HepG2 (cell line): Measurements from ENCODE around the gene PLPP3. TPM values are rescaled to one million over a fixed set of nuclear protein-coding genes. Genes with fewer than 3 reads are reported as not detected.

ENCODE experiments used
- ATF1 ChIP-seq: IDR thresholded peaks from 2 replicates; pipeline ENCODE4 v1.6.1; 2016; ENCODE audit warnings: mild to moderate bottlenecking, control low read depth
- HNF1A ChIP-seq, 2 experiments: sonication (generic) in 1 of 2; formaldehyde crosslinking in 1 of 2; IDR thresholded peaks; 2 replicates each; pipeline versions ENCODE4 v1.4.0 to v1.6.1; 2016 to 2020; ENCODE audit warnings: borderline replicate concordance in 1 of 2, low read depth in 1 of 2, mild to moderate bottlenecking in 1 of 2, missing genetic modification reagents in 1 of 2
- HNRNPH1 ChIP-seq: fragments of 200-400 bp; formaldehyde crosslinking; optimal IDR thresholded peaks from 2 replicates; pipeline ENCODE3; 2017; ENCODE audit warnings: mild to moderate bottlenecking, low read depth, low read length
- NFYC ChIP-seq: IDR thresholded peaks from 2 replicates; pipeline ENCODE4 v1.6.1; 2016; ENCODE audit warnings: missing genetic modification reagents, missing compliant biosample characterization
- SIN3A ChIP-seq: IDR thresholded peaks from 2 replicates; pipeline ENCODE4 v1.6.1; 2011; ENCODE audit warnings: low read depth, mild to moderate bottlenecking, control low read depth, low read length, borderline replicate concordance
- SMC3 ChIP-seq: IDR thresholded peaks from 2 replicates; pipeline ENCODE4 v1.6.1; 2011; ENCODE audit warnings: low read length, improper control_type of control experiment
- SOX6 ChIP-seq, 2 experiments: fragments of 450-650 bp in 1 of 2; sonication (generic) in 1 of 2; formaldehyde crosslinking in 1 of 2; IDR thresholded peaks; 2 replicates each; pipeline versions ENCODE4 v1.4.0 to v1.6.1; 2017 to 2020; ENCODE audit warnings: antibody characterized with exemption in 1 of 2, mild to moderate bottlenecking in 1 of 2, missing genetic modification reagents in 1 of 2
- SRSF1 ChIP-seq: fragments of 200-400 bp; formaldehyde crosslinking; optimal IDR thresholded peaks from 2 replicates; pipeline ENCODE3; 2017; ENCODE audit warnings: mild to moderate bottlenecking, low read depth, low read length, moderate library complexity
- TBX2 ChIP-seq: sonication (generic); formaldehyde crosslinking; IDR thresholded peaks from 2 replicates; pipeline ENCODE4 v1.5.0; 2020; ENCODE audit warnings: missing genetic modification reagents, mild to moderate bottlenecking, borderline replicate concordance
- XRCC5 ChIP-seq: fragments of 200-400 bp; formaldehyde crosslinking; optimal IDR thresholded peaks from 2 replicates; pipeline ENCODE3; 2017; ENCODE audit warnings: mild to moderate bottlenecking, low read length
- ZFYVE20 ChIP-seq: sonication (generic); formaldehyde crosslinking; IDR thresholded peaks from 2 replicates; pipeline ENCODE4 v1.8.0; 2023; ENCODE audit warnings: low read depth, mild to moderate bottlenecking, moderate library complexity, missing genetic modification reagents, borderline replicate concordance
- ZMAT3 ChIP-seq: sonication (generic); formaldehyde crosslinking; conservative IDR thresholded peaks from 2 replicates; pipeline ENCODE4 v1.7.0; 2021; ENCODE audit warnings: missing genetic modification reagents
- ZNF362 ChIP-seq: sonication (generic); formaldehyde crosslinking; IDR thresholded peaks from 2 replicates; pipeline ENCODE4 v1.4.0; 2020; ENCODE audit warnings: missing genetic modification reagents, mild to moderate bottlenecking, borderline replicate concordance
- ZNF383 ChIP-seq: sonication (generic); formaldehyde crosslinking; IDR thresholded peaks from 2 replicates; pipeline ENCODE4 v1.4.0; 2020; ENCODE audit warnings: missing genetic modification reagents, mild to moderate bottlenecking, borderline replicate concordance
- ZNF766 ChIP-seq: sonication (generic); formaldehyde crosslinking; IDR thresholded peaks from 2 replicates; pipeline ENCODE4 v1.5.0; 2020; ENCODE audit warnings: missing genetic modification reagents, borderline replicate concordance
- ZNF839 ChIP-seq: sonication (generic); formaldehyde crosslinking; IDR thresholded peaks from 2 replicates; pipeline ENCODE4 v1.4.0; 2020; ENCODE audit warnings: missing genetic modification reagents, mild to moderate bottlenecking, borderline replicate concordance
- ZSCAN9 ChIP-seq: IDR thresholded peaks from 2 replicates; pipeline ENCODE4 v1.6.1; 2016; ENCODE audit warnings: borderline replicate concordance
- polyA plus RNA-seq, 8 experiments: library from polyadenylated mRNA; depleted of rRNA in 3 of 8; stranded (reverse) in 7 of 8; unstranded in 1 of 8; fragments of >200 nt; fragmentation: Illumina TruSeq in 4 of 8; extraction: Trizol in 4 of 8; gene quantifications; 2 replicates each; pipeline versions ENCODE4 v1.2.1 to v1.2.3, GENCODE V29; 2011 to 2016; ENCODE audit warnings: low read depth in 4 of 8, missing spikeins in 1 of 8, mixed read lengths in 1 of 8; ENCODE audit not compliant: insufficient read depth in 1 of 8
- total RNA-seq, 5 experiments: library from RNA; depleted of rRNA; stranded (reverse); fragments of >200 nt; fragmentation: Illumina TruSeq; extraction: Trizol; gene quantifications; 2 replicates each; pipeline ENCODE4 v1.2.3, GENCODE V29; 2016; ENCODE audit warnings: low read depth in 1 of 5
- TF ChIP-seq, protein P1 (sequence below): sonication (generic); formaldehyde crosslinking; IDR thresholded peaks from 2 replicates; pipeline ENCODE4 v1.4.0; 2020; ENCODE audit warnings: missing genetic modification reagents
- TF ChIP-seq, protein P2 (sequence below): sonication (generic); formaldehyde crosslinking; IDR thresholded peaks from 2 replicates; pipeline ENCODE4 v1.4.0; 2020; ENCODE audit warnings: mild to moderate bottlenecking, low read depth, missing genetic modification reagents

PLPP3 gene
- total and polyA plus RNA-seq, 2 of the 13 experiments (the other 11 are each of a cell fraction or from before 2014, with no cell fraction given): 49.7 to 65.8 TPM

DNA sequence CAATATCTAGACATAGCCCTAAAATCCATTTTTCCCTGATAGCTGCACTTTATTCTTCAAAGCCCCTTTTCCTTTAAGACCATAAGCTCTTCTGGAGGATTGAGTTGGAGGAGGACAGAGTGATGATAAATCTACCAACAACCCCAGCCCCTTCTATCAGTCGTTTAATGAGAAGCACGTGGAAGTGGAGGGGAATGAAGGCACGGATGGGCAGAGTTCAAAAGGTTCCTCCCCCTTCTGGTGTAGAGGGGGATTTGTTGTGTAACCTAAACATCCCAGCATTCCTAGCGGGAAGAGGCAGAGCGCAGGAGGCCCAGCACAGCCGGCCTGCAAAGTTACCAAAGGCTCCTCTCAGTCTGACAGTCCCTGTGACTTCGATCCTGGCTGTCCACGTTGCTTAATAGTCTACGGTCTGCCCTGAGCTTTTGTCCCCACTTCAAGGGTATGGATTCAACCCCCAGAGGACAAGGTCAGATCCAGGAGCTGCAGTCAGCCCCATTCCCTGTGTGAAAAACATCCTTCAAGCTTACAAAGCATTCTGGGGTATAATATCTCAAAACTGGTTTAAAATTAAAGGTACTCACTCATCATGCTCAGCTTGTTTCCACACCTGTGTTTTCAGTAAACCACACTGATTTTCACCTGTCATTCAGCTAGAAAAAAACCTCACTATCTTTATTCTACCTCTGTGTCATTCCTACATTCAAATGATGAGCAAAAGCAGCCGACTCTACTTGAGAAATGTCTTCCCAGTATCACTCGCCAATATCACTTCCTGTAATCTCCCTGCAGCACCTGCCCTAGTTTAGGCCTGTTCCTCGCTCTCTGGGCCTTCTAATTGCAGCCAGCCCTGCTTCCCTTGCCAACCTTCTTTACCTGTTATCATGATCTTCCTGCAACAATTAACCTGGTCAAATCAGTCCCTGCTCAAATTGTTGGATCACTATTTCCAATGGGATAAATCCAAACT lies 117.9 kb downstream of the PLPP3 start (continued):
- peak; percentile 52 for TF ChIP-seq XRCC5
- TF ChIP-seq ZFYVE20 (CRISPR knock-in tag): no peak
- no peak for TF ChIP-seq ZNF839 (CRISPR knock-in tag)
- TF ChIP-seq SMC3: peak; percentile 70
- peak; percentile 75; the same call in 1 of the 2 replicates for TF ChIP-seq ZNF362 (CRISPR knock-in tag)
- TF ChIP-seq ZMAT3 (CRISPR knock-in tag): 0 out of 2 replicates have a peak, but pooled peaks have one; percentile 48
- no peak for TF ChIP-seq SOX6 (IDR thresholded peaks at IDR 0.05)
- peak; percentile 95 for TF ChIP-seq SOX6 (CRISPR knock-in tag; IDR thresholded peaks at IDR 0.05)
- TF ChIP-seq HNRNPH1: no peak
- TF ChIP-seq, protein P1, sequence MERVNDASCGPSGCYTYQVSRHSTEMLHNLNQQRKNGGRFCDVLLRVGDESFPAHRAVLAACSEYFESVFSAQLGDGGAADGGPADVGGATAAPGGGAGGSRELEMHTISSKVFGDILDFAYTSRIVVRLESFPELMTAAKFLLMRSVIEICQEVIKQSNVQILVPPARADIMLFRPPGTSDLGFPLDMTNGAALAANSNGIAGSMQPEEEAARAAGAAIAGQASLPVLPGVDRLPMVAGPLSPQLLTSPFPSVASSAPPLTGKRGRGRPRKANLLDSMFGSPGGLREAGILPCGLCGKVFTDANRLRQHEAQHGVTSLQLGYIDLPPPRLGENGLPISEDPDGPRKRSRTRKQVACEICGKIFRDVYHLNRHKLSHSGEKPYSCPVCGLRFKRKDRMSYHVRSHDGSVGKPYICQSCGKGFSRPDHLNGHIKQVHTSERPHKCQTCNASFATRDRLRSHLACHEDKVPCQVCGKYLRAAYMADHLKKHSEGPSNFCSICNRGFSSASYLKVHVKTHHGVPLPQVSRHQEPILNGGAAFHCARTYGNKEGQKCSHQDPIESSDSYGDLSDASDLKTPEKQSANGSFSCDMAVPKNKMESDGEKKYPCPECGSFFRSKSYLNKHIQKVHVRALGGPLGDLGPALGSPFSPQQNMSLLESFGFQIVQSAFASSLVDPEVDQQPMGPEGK (CRISPR knock-in tag): peak; percentile 82
- 0 out of 2 replicates have a peak, but pooled peaks have one; percentile 31 for TF ChIP-seq HNF1A (IDR thresholded peaks at IDR 0.05; ENCODE audit: low read depth)
- peak; percentile 75; the same call in 1 of the 2 replicates for TF ChIP-seq HNF1A (CRISPR knock-in tag; IDR thresholded peaks at IDR 0.05; ENCODE audit: borderline replicate concordance)
- peak; percentile 93 for TF ChIP-seq TBX2
- peak; percentile 53; the same call in 1 of the 2 replicates for TF ChIP-seq ATF1 (CRISPR knock-in tag)
- 0 out of 2 replicates have a peak, but pooled peaks have one; percentile 59 for TF ChIP-seq ZSCAN9 (CRISPR knock-in tag)
- TF ChIP-seq, protein P2, sequence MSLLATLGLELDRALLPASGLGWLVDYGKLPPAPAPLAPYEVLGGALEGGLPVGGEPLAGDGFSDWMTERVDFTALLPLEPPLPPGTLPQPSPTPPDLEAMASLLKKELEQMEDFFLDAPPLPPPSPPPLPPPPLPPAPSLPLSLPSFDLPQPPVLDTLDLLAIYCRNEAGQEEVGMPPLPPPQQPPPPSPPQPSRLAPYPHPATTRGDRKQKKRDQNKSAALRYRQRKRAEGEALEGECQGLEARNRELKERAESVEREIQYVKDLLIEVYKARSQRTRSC (CRISPR knock-in tag): no peak; the same call in 1 of the 2 replicates
- no peak; the same call in 1 of the 2 replicates for TF ChIP-seq NFYC (CRISPR knock-in tag)
- 0 out of 2 replicates have a peak, but pooled peaks have one; percentile 56 for TF ChIP-seq ZNF383
- TF ChIP-seq SRSF1: no peak
- peak; percentile 20; the same call in 1 of the 2 replicates for TF ChIP-seq ZNF766
- TF ChIP-seq SIN3A: peak; percentile 19; the same call in 1 of the 2 replicates
